ENCODE results near the gene ITFG1.
"Not testable (repeated sequence)": the region's sequence is repeated elsewhere in the genome, so short reads cannot be mapped to it uniquely, and the experiment has no call there.

ITFG1 gene

DNA sequence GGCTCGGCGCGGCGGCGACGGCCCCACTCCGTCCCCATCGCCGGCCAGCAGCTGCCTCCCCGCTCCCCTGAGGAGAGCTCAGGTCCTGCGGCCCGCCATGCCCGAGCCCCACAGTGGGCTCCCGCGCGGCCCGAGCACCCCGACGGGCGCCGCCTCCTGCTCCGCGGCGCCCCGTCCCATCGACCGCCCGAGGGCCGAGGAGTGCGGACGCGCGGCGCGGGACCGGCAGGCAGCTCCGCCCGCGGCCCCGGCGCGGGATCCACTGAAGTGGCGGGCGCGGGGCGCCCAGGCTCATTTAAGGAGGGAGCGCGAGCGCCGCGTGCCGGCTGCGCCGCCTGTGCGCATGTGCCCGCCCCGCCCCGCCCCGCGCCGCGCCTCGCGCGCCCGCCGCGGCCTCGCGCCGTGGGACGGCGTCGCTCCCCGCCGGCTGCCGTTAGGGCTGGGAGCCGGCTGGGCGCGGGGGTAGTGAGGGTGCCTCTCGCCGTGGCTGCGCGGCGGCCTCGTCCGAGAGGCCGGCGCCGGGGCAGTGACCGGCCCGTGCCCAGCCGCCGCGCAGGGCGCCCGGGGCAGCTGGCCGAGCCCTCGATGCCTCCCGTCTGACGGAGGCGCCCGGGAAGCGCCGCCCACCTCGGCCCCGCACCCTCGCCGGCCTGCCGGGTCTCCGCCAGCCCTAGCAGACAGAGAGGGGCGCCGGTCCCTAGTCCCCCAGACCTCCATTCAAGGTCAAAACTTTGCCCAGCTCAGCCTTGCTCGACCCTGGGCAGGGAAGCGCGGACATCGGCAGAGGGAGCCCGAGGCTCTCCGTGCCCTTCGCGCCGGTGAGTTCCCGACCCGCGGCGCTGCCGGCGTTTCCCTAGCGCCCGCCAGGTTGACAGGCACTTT lies 316.9 kb downstream of the ITFG1 start, which contains the start of gene NETO2:
TSS of gene NETO2 (minus strand) at position 269 of the 882 bp plus-strand sequence. CDS start 333 bp downstream, outside the sequence.
- peak; percentile 41 to 71 for DNase-seq

DNA sequence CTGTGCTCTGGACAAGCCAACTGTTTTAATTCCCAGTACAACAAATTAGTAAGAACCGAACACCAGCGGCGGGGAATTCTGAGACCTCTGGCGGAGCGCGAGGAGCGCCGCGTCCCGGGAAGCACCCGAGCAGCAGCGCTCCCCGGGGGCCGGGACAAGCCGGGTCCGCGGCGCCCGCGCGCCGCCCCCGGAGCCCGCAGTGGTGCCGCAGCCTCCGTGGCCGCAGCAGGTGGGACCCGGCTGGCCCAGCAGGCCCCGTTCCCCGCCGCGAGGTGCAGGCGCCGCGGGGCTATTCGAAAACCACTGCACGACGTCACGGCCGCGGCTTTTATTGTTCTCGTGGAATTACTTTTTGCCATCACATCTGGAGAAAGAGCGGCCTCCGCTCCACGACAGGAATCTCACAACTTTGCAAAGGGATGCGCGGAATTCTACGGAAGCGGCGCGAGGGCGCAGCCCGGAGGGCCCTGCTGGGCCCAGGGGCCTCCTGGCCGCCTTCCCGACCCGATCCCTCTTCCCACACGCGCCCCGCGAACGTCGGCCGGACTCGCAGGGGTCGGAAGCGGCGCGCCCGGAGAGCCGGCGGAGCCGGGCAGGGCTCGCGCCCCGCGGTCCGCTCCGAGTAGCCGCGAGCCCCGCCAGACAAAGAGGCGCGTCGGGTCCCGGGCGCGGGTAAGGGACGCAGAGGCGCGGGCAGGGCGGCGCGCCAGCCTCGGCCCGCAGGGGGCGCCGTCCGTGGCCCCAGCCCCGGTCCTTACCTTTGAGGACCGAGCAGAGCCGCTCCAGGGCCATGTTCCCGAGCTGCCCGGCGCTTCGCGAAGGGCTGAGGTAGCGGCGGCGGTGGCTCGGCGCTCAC lies 317.8 kb downstream of the ITFG1 start:
- DNase-seq, result peak; percentile 61 to 85

DNA sequence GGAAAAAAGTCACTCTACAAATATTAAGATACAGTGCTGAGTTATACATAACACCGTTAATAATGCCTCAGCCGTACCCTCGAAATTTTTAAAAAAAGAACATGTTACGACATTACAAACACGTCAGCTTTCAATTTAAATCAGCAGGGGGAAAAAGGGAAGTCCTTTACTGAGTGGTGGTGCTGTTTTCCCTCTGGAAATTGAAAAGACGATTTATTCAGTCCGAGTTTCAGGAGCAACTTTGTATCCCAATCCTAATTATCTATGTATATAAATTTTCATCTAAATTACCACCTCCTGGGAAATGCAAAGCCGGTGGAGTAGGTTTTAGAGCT lies 318.4 kb downstream of the ITFG1 start:
- peak; percentile 8 to 42 for DNase-seq

DNA sequence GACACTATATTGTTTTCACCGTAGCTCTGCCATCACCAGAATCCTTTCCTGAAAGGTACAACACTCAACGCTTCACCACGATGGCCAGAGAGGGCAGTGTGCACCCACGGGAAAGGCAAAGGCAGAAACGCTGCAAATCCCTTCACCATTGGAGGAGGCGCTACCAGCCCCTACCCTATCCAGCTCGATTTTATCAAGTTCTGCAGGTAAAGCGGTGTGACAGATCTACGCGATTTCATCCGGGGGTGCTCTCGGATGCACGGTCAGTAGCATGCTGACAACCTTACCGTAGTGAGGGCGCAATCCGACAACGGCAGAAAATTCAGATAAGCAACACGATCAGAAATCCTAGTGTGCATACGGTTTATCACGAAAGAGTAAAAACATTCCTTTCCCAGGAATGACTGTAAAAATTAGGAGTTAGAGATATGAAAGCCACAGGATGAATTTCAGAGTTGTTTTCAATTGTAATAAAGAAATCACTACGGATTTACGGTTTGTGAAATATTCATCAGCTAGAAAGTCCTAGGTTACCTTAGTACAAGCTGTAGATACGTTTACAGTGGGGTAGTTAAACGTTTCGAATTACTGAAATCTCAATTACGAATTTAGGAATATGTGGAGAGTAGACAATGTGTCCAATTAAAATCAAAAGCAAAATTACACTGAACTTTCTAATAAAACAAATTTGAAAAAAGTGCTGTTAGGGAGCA lies 318.9 kb downstream of the ITFG1 start:
- DNase-seq, result peak; percentile 91 to 97

DNA sequence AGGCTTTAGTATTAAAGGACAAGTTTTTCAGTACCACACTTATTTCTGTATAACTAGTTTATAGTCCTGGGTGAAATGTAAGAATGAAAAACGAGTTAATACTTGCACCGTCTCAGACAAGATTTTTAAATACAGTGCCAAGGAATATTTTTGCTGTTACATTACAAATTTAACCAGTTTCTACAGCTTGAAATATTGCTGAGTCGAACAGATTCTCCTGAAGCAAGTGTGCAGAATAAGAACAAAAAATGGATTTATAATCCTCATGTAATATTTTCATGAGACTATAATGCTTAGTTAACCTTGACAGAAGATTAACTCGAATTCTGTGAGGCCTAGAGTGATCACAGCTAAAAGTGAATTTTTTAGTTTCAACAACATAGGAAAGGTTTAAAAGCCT lies 320.2 kb downstream of the ITFG1 start:
- DNase-seq, result no peak

DNA sequence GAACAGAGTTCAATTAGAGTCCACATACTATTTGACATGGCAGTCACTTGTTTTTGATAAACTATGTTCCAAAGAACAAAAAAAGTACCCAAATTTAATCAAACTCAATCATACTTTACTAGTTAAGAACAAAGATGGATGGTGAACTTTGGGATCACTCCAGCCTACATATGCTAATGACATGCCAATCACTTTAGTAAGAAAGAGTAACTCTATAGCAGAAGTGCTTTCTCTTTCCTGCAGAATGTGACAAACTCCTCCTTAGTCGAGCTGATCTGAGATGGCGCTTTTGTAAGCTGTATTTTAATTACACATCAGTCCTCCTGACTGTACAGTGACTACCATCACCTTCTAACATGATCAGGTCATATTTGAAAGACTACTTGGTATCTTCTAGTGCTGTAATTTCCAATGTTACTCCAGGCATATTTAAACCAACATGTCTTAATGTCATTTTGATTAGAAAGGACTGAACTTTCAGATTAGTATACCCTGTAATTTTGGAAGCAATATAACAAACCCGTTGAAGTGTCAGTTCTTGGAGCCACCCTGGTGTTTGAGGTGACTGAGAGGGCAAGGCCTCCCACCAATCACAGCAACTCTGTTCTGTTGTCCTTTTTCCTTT lies 321.2 kb downstream of the ITFG1 start:
- DNase-seq, result no peak

DNA sequence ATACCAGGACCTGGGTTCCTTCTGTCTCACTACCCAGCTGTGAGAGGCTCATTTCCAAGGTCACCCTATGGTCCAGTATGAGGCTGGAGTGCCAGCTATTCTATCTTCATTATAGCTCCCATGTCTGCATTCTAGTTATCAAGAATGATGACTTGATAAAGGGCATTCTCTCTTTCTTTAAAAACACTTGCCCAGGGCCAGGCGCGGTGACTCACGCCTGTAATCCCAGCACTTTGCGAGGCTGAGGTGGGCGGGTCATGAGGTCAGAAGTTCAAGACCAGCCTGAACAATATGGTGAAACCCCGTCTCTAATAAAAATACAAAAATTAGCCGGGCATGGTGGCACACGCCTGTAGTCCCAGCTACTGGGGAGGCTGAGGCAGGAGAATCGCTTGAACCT lies 322.9 kb downstream of the ITFG1 start:
- DNase-seq, result not testable (repeated sequence)

DNA sequence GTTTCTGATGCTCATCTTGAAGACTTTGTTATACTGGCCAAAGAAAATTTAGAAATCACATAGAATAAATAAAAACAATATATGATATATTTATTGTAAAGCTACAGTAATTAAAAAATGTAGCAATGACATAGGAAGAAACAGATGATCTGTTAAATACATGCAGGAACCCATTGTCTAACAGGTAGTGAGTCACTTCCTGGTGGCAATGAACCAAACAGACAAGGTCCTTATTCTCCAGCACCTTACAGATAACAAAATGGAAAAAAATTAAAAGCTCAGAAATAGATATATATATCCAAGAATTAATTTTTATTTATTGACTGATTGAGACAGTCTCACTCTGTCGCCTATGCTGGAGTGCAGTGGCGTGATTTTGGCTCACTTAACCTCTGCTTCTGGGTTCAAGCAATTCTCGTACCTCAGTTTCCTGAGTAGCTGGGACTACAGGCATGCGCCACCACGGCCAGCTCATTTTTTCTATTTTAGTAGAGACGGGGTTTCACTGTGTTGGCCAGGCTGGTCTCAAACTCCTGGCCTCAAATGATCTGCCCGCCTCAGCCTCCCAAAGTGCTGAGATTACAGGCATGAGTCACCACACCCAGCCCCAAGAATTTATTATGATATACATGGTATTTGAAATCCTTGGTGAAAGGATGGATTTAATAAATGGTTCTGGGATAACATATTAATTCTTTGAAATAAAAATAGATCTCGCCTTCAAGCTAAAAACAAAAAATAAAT lies 324.6 kb downstream of the ITFG1 start:
- DNase-seq, result no peak

DNA sequence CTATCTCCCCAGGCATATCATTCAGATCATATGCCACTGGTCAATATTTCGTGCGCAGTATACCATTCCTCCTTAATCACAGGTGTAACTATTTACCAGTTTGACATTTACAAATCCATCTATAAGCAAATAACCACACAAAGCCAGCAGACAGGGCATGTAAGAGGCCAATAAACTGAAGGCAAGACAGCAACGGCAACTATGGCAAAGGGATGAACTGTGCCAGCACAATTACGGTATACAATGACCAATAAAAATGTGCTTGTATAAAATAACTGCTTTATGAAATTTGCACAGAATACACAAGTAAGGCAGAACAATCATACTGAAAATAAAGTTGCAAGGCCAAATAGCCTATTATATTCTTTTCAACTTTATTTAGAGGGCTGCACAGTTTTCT lies 326.3 kb downstream of the ITFG1 start:
- no peak for DNase-seq

DNA sequence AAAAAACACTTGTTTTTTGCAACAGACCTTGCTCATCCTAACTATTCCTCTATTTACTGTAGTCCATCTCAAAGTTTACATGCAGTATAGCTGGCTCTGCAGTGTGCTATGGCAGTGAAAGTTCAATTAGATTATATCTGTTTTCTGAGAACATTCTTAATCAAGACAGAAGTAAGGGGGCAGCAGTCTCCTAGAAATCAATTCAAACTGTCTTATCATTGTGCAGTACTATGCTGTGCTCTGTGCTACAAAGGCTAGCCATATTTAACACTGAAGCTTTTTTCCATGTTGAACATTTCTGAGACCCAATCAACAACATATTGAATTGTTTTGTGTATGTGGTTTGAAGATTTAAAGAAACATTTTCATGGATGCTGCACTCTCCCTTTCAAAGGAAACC lies 328.6 kb downstream of the ITFG1 start:
- peak in 1 of 2 experiments; percentile 15 for DNase-seq

DNA sequence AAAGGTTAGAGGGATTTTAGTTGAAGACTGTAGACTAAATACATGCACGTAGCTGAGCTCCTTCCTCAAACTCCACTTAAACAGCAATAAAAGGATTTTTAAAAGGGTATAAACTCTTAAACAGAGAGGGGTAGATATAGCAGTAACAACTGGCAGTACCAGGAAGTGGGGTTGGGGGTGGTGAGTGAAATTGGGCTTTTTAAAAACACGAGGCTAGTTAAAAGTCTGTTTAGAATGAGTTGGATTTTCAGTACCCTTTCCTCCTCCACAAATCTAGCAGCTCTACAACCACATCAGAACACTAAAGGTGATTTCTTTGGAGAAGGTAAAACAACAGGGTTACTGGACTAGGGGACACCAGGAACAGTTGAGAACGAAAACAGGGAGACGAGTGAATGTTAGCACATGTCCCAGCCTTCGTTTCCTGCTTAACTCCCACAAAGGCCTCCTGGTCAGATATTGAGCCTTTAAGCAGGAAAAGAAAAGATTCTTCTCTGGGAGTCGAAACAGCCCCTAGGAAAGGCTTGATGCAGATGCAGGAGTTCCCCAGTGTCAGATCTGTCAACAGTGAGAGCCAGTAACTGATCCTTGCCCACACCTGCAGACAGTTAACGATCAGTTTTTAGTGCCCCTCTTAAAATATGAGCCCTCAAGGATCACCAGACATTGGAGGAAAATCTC lies 331.0 kb downstream of the ITFG1 start:
- DNase-seq, result no peak

DNA sequence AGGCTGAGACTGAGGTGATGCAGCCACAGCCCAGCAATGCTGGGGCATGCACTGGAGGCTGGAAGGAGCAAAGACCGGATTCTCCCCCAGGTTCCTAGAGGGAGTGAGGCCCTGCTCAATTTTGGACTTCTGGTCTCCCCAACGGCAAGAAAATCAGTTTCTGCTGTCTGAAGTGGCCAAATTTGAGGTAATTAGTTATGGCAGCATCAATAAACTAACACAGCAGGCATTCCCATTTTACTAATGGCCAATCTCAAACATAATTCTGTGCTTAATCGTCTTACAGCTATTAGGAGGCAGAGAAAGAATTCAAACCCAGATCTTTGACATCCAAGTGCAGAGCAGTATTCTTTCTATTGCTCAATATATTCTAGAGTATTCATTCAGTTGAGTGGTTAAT lies 333.3 kb downstream of the ITFG1 start:
- DNase-seq, result no peak

DNA sequence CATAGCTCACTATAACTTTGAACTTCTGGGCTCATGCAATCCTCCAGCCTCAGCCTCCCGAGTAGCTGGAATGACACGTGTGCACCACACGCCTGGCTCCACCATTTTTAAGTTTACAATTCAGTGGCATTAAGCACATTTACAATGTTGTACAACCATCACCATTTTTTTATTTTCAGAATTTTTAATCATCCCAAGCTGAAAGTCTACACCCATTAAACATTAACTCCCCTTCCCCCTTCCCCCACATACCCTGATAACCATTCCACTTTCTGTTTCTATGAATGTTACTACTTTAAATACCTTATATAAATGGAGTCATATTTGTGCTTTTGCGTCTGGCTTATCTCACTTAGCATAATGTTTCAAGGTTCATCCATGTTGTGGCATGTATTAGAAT lies 335.1 kb downstream of the ITFG1 start:
- no peak for DNase-seq

DNA sequence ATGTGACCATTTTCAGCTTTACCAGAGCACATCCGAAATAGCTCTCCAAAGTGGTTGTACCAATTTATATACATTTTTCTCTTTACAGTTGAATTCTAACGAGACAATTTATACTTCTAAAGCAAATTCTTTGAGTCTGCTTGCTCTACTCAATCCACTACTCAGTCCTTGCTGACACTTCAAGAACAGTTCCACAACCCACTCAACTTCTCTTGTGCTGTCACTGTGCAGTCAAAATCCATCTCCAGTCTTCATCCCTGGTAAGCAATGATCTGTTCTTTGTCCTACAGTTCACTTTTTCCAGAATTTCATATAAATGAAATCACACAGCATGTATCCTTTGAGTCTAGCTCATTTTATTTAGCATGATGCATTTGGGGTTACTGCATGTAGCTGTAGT lies 347.7 kb downstream of the ITFG1 start:
- DNase-seq, result no peak

DNA sequence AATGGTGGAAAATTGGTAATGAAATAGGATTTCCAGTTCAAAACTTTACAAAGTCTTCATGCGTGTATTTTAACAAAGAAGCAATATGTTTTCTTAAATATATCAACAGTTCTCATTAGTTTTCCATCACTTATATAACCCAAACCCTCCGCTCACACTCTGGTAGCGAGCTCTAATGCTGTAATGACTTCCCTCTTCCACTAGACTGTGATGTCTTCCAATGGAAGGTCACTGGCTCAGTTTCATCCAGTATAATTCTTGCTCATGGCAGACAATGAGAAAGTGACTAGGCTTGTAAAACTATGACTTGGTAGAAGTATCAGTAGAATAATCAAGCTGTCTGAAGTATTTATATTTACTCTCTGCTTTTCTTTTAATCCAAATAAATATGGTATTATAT lies 349.9 kb downstream of the ITFG1 start:
- peak in 1 of 2 experiments; percentile 2 for DNase-seq

DNA sequence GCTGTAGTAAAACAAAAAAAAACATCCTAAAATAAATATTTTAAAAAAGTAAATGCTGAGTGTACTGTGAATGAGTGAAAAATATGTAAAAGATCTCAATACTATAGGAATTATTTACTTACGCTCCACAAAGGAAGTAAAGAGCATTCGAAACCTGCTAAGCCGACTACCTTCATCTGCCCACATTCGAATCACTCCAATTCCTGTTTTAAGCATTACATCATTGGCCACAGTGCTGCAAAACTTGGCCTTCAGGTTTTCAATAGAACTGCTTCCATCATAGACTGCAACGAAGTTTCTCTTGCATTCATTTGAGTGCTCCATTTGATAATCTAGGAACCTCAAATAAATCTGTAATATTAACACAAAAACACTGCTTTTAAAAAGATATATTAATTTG lies 351.5 kb downstream of the ITFG1 start:
- no peak for DNase-seq
